Stimulated activated CD8-positive, alpha-beta memory T cell treated with anti-CD3 and anti-CD28 coated beads, Interleukin-2, amount 100 ng/mL, for 1 hour (primary cell): ENCODE results near the gene OARD1.
"Not testable (repeated sequence)": the region's sequence is repeated elsewhere in the genome, so short reads cannot be mapped to it uniquely, and the experiment has no call there.

ENCODE experiments used
- DNase-seq, 2 donors: peaks; one replicate each; pipeline ENCODE4 v3.0.0-alpha.2; 2020; ENCODE audit warnings: low read depth in 2 of 2

OARD1 gene, protein sequence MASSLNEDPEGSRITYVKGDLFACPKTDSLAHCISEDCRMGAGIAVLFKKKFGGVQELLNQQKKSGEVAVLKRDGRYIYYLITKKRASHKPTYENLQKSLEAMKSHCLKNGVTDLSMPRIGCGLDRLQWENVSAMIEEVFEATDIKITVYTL

GRCh38 chr6:41071923-41072835 lies at the start of gene OARD1:
OARD1 (minus strand) TSS chr6:41072356; CDS start chr6:41071634, 722 bp downstream.
- DNase-seq, result peak; percentile 99 to 100

- DNase-seq, result no peak
Observed at GRCh38 chr6:41120058-41120457, 47.9 kb upstream of the OARD1 start.

DNA sequence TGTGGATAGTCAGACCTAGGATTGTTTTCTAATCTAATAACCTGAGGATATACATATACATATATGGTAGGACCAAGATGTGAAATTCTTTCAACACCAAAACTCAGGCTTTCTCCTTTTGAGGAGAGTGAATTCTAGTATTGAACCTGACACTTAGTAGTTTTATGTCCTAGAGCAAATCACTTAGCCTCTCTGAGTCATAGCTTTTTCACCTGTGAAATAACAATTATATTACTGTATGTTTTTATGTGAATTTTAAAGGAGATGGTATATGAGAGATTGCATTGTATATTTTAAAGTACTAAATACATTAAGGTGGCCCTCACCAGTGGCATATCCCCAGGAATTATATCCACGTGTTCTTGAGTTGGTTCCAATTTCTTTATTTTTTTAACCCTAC lies 47.4 kb upstream of the OARD1 start:
- no peak for DNase-seq

DNA sequence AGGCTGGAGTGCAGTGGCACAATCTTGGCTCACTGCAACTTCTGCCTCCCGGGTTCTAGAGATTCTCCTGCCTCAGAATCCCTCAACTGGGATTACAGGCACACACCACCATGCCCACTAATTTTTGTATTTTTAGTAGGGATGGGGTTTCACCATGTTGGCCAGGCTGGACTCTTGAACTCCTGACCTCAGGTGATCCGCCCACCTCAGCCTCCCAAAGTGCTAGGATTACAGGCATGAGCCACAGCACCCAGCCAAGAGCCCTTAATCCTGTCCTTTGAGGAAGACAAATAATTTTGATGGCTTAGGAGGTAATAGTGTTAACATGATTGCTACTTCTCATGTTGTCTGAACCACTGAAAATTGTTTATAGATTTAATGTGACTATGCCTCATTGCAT lies 42.9 kb upstream of the OARD1 start:
- DNase-seq, result not testable (repeated sequence)

DNA sequence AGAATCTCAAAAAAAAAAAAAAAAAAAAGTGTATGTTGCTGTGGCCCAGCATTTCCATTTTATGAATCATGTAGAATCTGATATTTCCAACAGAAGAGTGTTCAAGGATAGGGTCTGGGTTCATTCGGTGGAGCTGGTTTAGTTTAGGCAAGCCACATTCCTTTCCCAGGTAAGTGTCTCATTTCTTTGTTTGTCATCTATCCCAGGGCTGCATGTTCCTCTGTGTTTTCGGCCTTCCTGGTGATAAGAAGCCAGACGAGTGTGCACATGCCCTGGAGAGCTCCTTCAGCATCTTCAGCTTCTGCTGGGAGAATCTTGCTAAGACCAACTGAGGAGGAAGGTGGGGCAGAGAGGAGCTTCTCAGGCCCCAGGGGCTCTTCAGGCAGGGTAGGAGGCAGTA lies 38.9 kb upstream of the OARD1 start:
- DNase-seq, result no peak

GRCh38 chr6:41103847-41104246 lies 31.7 kb upstream of the OARD1 start:
- no peak for DNase-seq

DNA sequence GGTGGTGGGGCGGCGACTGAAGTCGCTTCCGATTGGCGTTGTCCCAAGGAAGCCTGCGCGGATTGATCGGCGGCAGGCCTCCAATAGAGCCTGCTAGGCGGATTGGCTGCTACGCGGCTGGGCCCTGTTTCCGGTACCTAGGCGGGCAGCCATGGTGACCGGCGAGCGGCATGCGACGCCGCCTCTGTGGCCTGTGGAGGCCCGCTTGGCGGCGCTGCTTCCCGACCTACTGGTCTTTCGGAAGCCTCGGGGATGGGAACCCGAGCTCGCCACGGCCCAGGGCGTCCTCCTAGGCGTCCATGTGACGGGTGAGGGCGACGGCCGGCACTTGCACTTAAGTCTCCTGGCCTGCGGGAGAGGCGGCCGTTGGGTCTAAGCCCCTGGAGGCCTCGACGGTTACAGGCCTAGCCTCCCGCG lies 28.7 kb upstream of the OARD1 start:
- DNase-seq, result no peak

DNA sequence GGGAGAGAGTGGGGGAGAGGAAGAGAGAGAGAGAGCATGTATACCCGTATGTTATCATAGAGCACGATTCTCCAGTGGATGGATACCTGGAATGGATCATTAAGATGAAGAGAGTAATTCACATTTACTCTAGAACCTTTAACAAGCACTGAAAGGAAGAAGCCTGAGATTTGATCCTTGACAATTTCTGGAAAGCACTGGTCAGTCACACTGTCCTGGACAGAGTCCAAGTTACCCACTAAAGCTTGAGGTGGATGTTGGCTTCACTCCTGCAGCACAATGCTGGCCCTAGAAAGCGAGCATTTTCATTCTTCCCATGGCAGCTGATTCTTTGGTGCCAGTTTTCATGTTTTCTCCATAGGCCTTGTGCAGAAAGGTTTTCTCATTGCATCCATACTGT lies 26.2 kb upstream of the OARD1 start:
- no peak for DNase-seq

GRCh38 chr6:41097467-41098090 lies 25.4 kb upstream of the OARD1 start:
- DNase-seq, result no peak

GRCh38 chr6:41093729-41094128 lies 21.6 kb upstream of the OARD1 start:
- no peak for DNase-seq

DNA sequence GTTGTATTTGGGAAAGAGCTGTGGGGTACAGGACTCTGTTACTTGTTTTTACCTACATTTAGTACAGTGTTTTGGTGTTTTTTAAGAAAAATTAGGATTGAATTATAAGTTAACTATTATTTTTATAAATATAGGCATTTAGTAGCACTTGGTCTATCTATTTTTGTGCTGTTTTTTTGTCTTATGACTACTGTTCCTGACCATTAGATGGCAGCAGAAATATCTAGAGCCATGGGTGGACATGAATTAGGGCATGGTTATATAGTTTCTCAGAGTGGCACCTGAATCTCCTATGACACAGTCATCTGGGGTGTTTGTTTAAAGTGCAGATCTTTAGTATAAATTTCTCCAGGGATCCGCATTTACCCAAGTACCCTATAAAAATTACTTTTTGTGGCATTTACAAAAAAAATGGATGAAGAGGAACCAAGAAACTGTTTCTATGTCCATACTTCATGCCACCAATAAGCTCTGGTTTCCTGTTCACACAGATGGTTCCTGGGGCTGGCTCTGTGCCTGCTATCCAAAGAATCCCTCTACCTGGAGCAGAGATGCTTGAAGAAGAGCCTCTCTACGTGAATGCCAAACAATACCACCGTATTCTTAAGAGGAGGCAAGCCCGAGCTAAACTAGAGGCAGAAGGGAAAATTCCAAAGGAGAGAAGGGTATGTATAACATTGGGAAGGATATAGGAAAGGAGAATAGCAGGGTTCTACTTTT lies 20.4 kb upstream of the OARD1 start:
- no peak for DNase-seq

- DNase-seq, result no peak
Observed at GRCh38 chr6:41090841-41091761, 18.9 kb upstream of the OARD1 start.

DNA sequence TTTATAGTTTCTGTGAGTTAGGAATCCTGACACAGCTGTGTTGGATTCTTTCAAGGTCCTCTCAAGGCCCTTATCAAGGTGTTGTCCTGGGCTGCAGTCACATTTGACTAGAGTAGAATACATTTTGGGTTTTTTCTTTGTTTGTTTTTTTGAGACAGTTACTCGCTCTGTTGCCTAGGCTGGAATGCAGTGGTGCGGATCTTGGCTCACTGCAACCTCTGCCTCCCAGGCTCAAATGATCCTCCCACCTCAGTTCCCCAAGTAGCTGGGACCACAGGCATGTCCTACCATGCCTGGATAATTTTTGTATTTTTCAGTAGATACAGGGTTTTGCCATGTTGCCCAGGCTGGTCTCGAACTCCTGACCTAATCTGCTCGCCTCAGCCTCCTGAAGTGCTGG lies 16.3 kb upstream of the OARD1 start:
- DNase-seq, result no peak

DNA sequence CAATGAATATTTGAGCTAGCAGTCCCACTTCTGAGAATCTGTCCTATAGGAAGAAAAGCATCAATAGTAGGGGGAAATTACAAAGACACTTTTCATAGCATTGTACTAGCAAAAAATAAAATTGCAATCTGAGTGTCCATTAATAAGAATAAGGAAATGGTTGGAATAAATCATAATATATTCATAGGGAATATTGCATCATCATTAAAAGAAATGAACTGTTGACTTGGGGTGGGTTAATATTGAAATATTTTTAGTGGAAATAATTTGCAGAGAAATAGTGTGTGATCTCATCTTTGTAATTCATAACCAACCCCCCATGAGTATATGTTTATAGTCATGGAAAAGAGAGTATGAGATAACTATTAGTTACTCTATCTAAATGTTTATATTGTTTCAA lies 13.0 kb upstream of the OARD1 start:
- DNase-seq, result no peak

DNA sequence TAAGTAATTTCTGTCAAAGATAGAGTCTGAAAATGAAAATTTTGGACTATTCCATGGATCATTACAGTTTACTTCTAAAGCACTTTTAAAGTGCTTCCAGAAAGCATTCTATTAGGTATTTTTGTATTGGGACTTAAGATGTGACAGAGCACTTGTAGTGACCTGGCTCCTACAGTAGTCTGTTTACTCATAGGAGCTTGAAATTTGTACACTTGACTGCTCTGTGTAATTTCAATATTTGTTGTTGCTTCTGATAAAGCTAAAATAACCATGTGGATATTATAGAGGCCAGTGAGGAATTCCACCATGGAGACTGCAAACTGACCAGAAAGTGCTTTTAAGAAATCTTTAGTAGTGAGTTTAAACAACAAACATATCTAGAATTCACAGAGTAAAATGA lies 10.9 kb upstream of the OARD1 start:
- DNase-seq, result no peak

- DNase-seq, result no peak
Observed at GRCh38 chr6:41080621-41081020, 8.5 kb upstream of the OARD1 start.

GRCh38 chr6:41079080-41079479 lies 6.9 kb upstream of the OARD1 start:
- no peak for DNase-seq

DNA sequence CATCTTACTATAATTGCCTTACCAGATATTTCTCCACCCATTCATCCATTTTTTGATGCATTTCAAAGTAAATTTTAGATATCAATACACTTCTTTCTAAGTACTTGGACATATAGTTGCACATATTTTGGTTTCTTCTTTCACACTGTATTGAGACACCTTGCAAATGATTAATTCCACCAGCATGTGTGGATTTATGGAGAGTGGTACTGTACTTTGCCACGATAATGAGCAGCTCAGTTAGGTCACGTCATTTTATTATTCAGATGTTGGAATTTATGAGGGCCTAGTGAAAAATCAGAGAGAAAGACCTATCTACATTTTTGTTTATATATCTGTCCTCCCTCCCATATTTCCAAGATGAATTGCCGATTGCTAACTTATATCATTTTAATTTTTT lies 5.9 kb upstream of the OARD1 start:
- no peak for DNase-seq

- no peak for DNase-seq
Observed at GRCh38 chr6:41077536-41077935, 5.4 kb upstream of the OARD1 start.

DNA sequence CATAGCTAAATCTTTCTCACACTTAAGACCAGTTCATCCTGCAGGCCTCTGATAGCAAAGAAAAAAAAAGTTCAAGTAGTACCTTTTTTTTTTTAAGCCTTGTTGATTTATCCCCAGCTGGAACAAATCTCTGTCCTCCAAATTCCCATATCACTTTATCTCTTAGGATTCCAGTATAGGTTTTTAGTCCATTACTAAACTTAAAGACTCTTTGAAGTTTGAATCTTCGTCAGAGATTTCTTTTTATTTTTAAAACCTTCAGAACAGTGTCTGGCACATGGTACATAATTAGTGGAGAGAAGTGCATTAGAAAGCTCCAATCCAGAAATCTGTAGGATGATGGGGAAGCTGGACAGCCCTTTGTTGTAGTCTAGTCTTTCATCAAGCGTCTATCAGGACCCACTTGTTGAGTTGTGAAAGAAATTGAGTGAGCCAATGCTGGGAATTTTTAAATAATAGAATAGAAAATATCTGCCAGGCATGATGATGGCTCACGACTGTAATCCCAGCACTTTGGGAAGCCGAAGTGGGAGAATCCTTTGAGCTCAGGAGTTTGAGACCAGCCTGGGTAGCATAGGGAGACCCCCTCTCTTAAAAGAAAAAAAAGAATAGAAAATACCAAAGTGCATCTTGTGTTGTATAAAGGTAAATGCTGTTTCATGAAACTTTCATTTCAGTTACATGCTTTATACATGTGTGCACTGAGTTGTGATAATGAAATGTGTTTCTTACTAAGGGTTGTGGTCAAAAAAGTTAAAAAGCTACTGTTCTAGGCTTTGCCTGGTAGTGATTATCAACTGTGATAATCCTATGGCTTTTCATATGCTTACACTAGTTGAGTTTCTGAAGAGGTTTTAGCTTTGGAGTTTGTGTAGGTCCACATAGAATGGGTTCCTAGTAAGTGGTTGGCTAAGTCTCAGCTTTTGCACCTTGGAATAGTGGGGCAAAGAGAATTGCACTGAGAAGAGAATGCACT lies 3.8 kb upstream of the OARD1 start:
- DNase-seq, result no peak
